ENCODE measurements around the gene WWC1.

The WWC1 gene

GRCh38 chr5:168317096-168317520 lies 25.7 kb downstream of the WWC1 start:
- H3K36me3 ChIP-seq (ENCODE audit: control insufficient read depth, insufficient read depth, low read length) = no peaks in the 10 kb centered on the region
- H3K27me3 ChIP-seq (replicated peaks; ENCODE audit: control insufficient read depth, insufficient read depth, low read length) = no peaks in the 10 kb centered on the region; the same call in 1 of the 2 replicates
- no peak for DNase-seq (ENCODE audit: extremely low read depth, insufficient read length)
- no peak for TF ChIP-seq CTCF (IDR thresholded peaks at IDR 0.05; ENCODE audit: insufficient read depth, low read length, poor library complexity, severe bottlenecking)
- H3K4me3 ChIP-seq (replicated peaks; ENCODE audit: low read depth, low read length) = no peak overlapping the region

GRCh38 chr5:168317521-168318147 lies 26.2 kb downstream of the WWC1 start:
- no peak for DNase-seq (ENCODE audit: extremely low read depth, insufficient read length)
- no peaks in the 10 kb centered on the region for H3K36me3 ChIP-seq (ENCODE audit: control insufficient read depth, insufficient read depth, low read length)
- TF ChIP-seq CTCF (IDR thresholded peaks at IDR 0.05; ENCODE audit: insufficient read depth, low read length, poor library complexity, severe bottlenecking) = no peak

GRCh38 chr5:168318240-168318639 lies 26.8 kb downstream of the WWC1 start:
- H3K27me3 ChIP-seq (replicated peaks; ENCODE audit: control insufficient read depth, insufficient read depth, low read length) = no peaks in the 10 kb centered on the region; the same call in 1 of the 2 replicates
- no peaks in the 10 kb centered on the region for H3K36me3 ChIP-seq (ENCODE audit: control insufficient read depth, insufficient read depth, low read length)
- no peak for DNase-seq (ENCODE audit: extremely low read depth, insufficient read length)
- TF ChIP-seq CTCF (IDR thresholded peaks at IDR 0.05; ENCODE audit: insufficient read depth, low read length, poor library complexity, severe bottlenecking) = no peak
- no peak overlapping the region for H3K4me3 ChIP-seq (replicated peaks; ENCODE audit: low read depth, low read length)

More at GRCh38 chr5:168317521-168318147, 26.2 kb downstream of the WWC1 start:
- Histone ChIP-seq H3K27me3 (replicated peaks; ENCODE audit: control insufficient read depth, insufficient read depth, low read length) (no peaks in the 10 kb centered on the region; the same call in 1 of the 2 replicates), H3K4me3 (replicated peaks; ENCODE audit: low read depth, low read length) (no peak overlapping the region)

- Histone ChIP-seq H3K36me3 (ENCODE audit: control insufficient read depth, insufficient read depth, low read length) (no peaks in the 10 kb centered on the region), H3K4me3 (replicated peaks; ENCODE audit: low read depth, low read length) (no peak overlapping the region), H3K27me3 (replicated peaks; ENCODE audit: control insufficient read depth, insufficient read depth, low read length) (no peaks in the 10 kb centered on the region; the same call in 1 of the 2 replicates)
- TF ChIP-seq CTCF (IDR thresholded peaks at IDR 0.05; ENCODE audit: insufficient read depth, low read length, poor library complexity, severe bottlenecking) = no peak
- DNase-seq (ENCODE audit: extremely low read depth, insufficient read length) = no peak
Measured at GRCh38 chr5:168319774-168320173, 28.3 kb downstream of the WWC1 start.

- Histone ChIP-seq H3K36me3 (ENCODE audit: control insufficient read depth, insufficient read depth, low read length) (no peaks in the 10 kb centered on the region), H3K27me3 (replicated peaks; ENCODE audit: control insufficient read depth, insufficient read depth, low read length) (no peaks in the 10 kb centered on the region), H3K4me3 (replicated peaks; ENCODE audit: low read depth, low read length) (no peak overlapping the region)
- no peak for TF ChIP-seq CTCF (IDR thresholded peaks at IDR 0.05; ENCODE audit: insufficient read depth, low read length, poor library complexity, severe bottlenecking)
- no peak for DNase-seq (ENCODE audit: extremely low read depth, insufficient read length)
Measured at GRCh38 chr5:168320805-168321204, 29.4 kb downstream of the WWC1 start.

All from GM06990 (cell line).